ENCODE results near the gene PCGF6.

- TF ChIP-seq POLR2A (IDR thresholded peaks at IDR 0.05) (peak; percentile 29 to 91), CTCF (IDR thresholded peaks at IDR 0.05) (peak in 1 of 6 experiments; percentile 13)
Observed at GRCh38 chr10:103367782-103368518, 17.0 kb upstream of the PCGF6 start, which contains the start of gene TAF5.
